Astrocyte of the spinal cord (primary cell): Measurements from ENCODE around the gene ELAVL1.

Experiments used
- DNase-seq: peaks from one replicate; pipeline ENCODE4 v3.0.0; 2011; ENCODE audit warnings: low read depth, low spot score
- H3K4me3 ChIP-seq: 2 replicates; pipeline ENCODE4 v1.5.1; 2011; ENCODE audit warnings: low read depth, mild to moderate bottlenecking, low read length, moderate library complexity
- CTCF ChIP-seq: IDR thresholded peaks from 2 replicates; pipeline ENCODE4 v1.5.1; 2012; ENCODE audit warnings: low read depth, mild to moderate bottlenecking, low read length, inconsistent platforms
- in situ Hi-C: cut with HindIII; loops from 2 replicates; pipeline ENCODE4 v1.10.0; 2017; ENCODE audit warnings: low sequenced_read_pairs

The ELAVL1 gene

GRCh38 chr19:7912697-7913564 is 92.5 kb downstream of the ELAVL1 start:
- DNase-seq: no peak
- in situ Hi-C loops: no loop called here
- H3K4me3 ChIP-seq: no peak overlapping the region
- TF ChIP-seq CTCF: no peak

GRCh38 chr19:7912144-7912696 is 93.2 kb downstream of the ELAVL1 start:
- H3K4me3 ChIP-seq: no peak overlapping the region
- no peak for TF ChIP-seq CTCF
- DNase-seq: no peak
- in situ Hi-C loops: no loop called here

GRCh38 chr19:7911508-7912143 is 93.8 kb downstream of the ELAVL1 start:
- TF ChIP-seq CTCF: no peak
- no peak overlapping the region for H3K4me3 ChIP-seq
- in situ Hi-C loops: no loop called here
- DNase-seq: no peak

- no peak for DNase-seq
- TF ChIP-seq CTCF: no peak
- H3K4me3 ChIP-seq: no peak overlapping the region
- in situ Hi-C loops: no loop called here
These were observed 94.9 kb downstream of the ELAVL1 start for GRCh38 chr19:7910321-7911161.

- H3K4me3 ChIP-seq: no peak overlapping the region
- in situ Hi-C loops: no loop called here
- no peak for DNase-seq
- no peak for TF ChIP-seq CTCF
These were observed 95.9 kb downstream of the ELAVL1 start for GRCh38 chr19:7909471-7910067.
